GM12878 (cell line): ENCODE data around the gene GPR108. TPM values are rescaled to one million over a fixed set of nuclear protein-coding genes. Genes with fewer than 3 reads are reported as not detected.

Experiments used
- ATAC-seq: fragments of 200-7000 bp; cut with Tn5 transposase; 3 replicates; pipeline ENCODE4 v1.9.1; 2020; ENCODE audit warnings: mild to moderate bottlenecking, moderate library complexity
- BruUV-seq: library from RNA; stranded (reverse); fragments of 400-500 nt; replicated peaks from 2 replicates; lab custom pipeline; 2021; lab: Mats Ljungman, UMichigan
- CTCF ChIA-PET: fragments of 300-600 bp; sonication (Branson Sonifier 250); formaldehyde crosslinking; extraction: SDS; loops from one replicate; lab custom pipeline; 2021; ENCODE audit warnings: inconsistent platforms; lab: Yijun Ruan, JAX
- POLR2A ChIA-PET: fragments of 350-600 bp; formaldehyde crosslinking; extraction: SDS; loops from one replicate; lab custom pipeline; 2021; ENCODE audit warnings: inconsistent platforms; lab: Charles Lee
- RAD21 ChIA-PET: fragments of 300-600 bp; sonication (Branson Sonifier 250); formaldehyde crosslinking; loops from one replicate; lab custom pipeline; 2023; ENCODE audit warnings: antibody characterized with exemption; ENCODE audit not compliant: unreplicated experiment; lab: Charles Lee
- SMC1A ChIA-PET: fragments of 300-600 bp; sonication (Branson Sonifier 250); formaldehyde crosslinking; loops from one replicate; lab custom pipeline; 2023; ENCODE audit not compliant: unreplicated experiment, uncharacterized antibody; lab: Charles Lee
- DNase-seq: peaks from one replicate; pipeline ENCODE4 v3.0.0-alpha.2; 2011; ENCODE audit warnings: low read depth, low spot score
- FAIRE-seq: peaks from 3 replicates; lab custom pipeline; 2011; peaks lifted over from hg19 to GRCh38; lab: Jason Lieb, UNC
- H2AFZ ChIP-seq: 2 replicates; pipeline ENCODE4 v1.6.0; 2011; ENCODE audit warnings: low read depth, low read length, control low read depth; ENCODE audit not compliant: control insufficient read depth
- H3K27ac ChIP-seq: 2 replicates; pipeline ENCODE4 v1.5.1; 2011; ENCODE audit warnings: control low read depth; ENCODE audit not compliant: control insufficient read depth, insufficient read depth
- H3K27me3 ChIP-seq, 2 experiments: replicated peaks in 1 of 2; 2 replicates each; pipeline versions ENCODE4 v1.6.0 to v1.6.1; 2011; ENCODE audit warnings: low read length in 1 of 2; ENCODE audit not compliant: control insufficient read depth in 2 of 2, insufficient read depth in 2 of 2
- H3K36me3 ChIP-seq, 2 experiments: 2 replicates each; pipeline ENCODE4 v1.5.1; 2011; ENCODE audit warnings: low read length in 1 of 2; ENCODE audit not compliant: control insufficient read depth in 2 of 2, insufficient read depth in 2 of 2
- H3K4me1 ChIP-seq: 2 replicates; pipeline ENCODE4 v1.6.1; 2011; ENCODE audit warnings: mild to moderate bottlenecking, low read length, moderate library complexity, mixed read lengths; ENCODE audit not compliant: control insufficient read depth, insufficient read depth
- H3K4me2 ChIP-seq: 2 replicates; pipeline ENCODE4 v1.6.0; 2011; ENCODE audit warnings: control low read depth; ENCODE audit not compliant: control insufficient read depth, insufficient read depth
- H3K4me3 ChIP-seq: fragments of 200-600 bp; sonication (generic); 2 replicates; pipeline ENCODE4 v1.5.1; 2016
- H3K79me2 ChIP-seq: 2 replicates; pipeline ENCODE4 v1.6.0; 2011; ENCODE audit warnings: low read length; ENCODE audit not compliant: control insufficient read depth, insufficient read depth
- H3K9ac ChIP-seq: 2 replicates; pipeline ENCODE4 v1.8.0; 2011; ENCODE audit warnings: low read length, control low read depth, mixed read lengths; ENCODE audit not compliant: control insufficient read depth, insufficient read depth
- H3K9me3 ChIP-seq: replicated peaks from 3 replicates; pipeline ENCODE4 v1.5.1; 2011; ENCODE audit warnings: mild to moderate bottlenecking, low read length; ENCODE audit not compliant: control insufficient read depth, insufficient read depth
- H4K20me1 ChIP-seq: 2 replicates; pipeline ENCODE4 v1.6.0; 2011; ENCODE audit not compliant: control insufficient read depth, insufficient read depth
- ASH2L ChIP-seq: fragments of 300-600, 200-600 bp; sonication (generic); IDR thresholded peaks from 2 replicates; pipeline ENCODE4 v1.6.1; 2017; ENCODE audit warnings: low read depth, mild to moderate bottlenecking, borderline replicate concordance
- BHLHE40 ChIP-seq, 2 experiments: fragments of 450-650 bp in 1 of 2; IDR thresholded peaks; 2 replicates each; pipeline ENCODE4 v1.6.1; 2011 to 2017; ENCODE audit warnings: low read depth in 2 of 2, borderline replicate concordance in 1 of 2, improper control_type of control experiment in 1 of 2, low read length in 1 of 2, mild to moderate bottlenecking in 1 of 2
- BRCA1 ChIP-seq: IDR thresholded peaks from 2 replicates; pipeline ENCODE4 v1.6.1; 2011; ENCODE audit warnings: low read depth, low read length, improper control_type of control experiment
- EGR1 ChIP-seq, 2 experiments: IDR thresholded peaks; 1 replicate in 1 of 2; 2 replicates in 1 of 2; pipeline ENCODE4 v1.6.1; 2011 to 2012; ENCODE audit warnings: low read depth in 2 of 2, low read length in 2 of 2, borderline replicate concordance in 1 of 2, mild to moderate bottlenecking in 1 of 2, moderate library complexity in 1 of 2
- GATAD2B ChIP-seq: fragments of 450-650 bp; conservative IDR thresholded peaks from 2 replicates; pipeline ENCODE4 v1.6.1; 2017; ENCODE audit warnings: low read depth, mild to moderate bottlenecking, moderate library complexity
- IKZF2 ChIP-seq, 2 experiments: fragments of 450-650 bp; IDR thresholded peaks; 2 replicates each; pipeline ENCODE4 v1.6.1; 2017; ENCODE audit warnings: mild to moderate bottlenecking in 2 of 2, moderate library complexity in 2 of 2
- IRF4 ChIP-seq: IDR thresholded peaks from 2 replicates; pipeline ENCODE4 v1.6.1; 2011; ENCODE audit warnings: low read depth, low read length
- NFIC ChIP-seq: IDR thresholded peaks from 2 replicates; pipeline ENCODE4 v1.6.1; 2012; ENCODE audit warnings: low read depth, mild to moderate bottlenecking, inconsistent platforms, low read length, moderate library complexity
- NFXL1 ChIP-seq: fragments of 450-650 bp; IDR thresholded peaks from 2 replicates; pipeline ENCODE4 v1.6.1; 2017; ENCODE audit warnings: antibody characterized with exemption, mild to moderate bottlenecking, borderline replicate concordance
- POLR2AphosphoS2 ChIP-seq: IDR thresholded peaks from 2 replicates; pipeline ENCODE4 v1.6.1; 2011; ENCODE audit warnings: low read depth, mild to moderate bottlenecking, low read length, improper control_type of control experiment, moderate library complexity
- RELA ChIP-seq: fragments of 450-650 bp; IDR thresholded peaks from 2 replicates; pipeline ENCODE4 v1.8.0; 2014; ENCODE audit warnings: borderline replicate concordance; ENCODE audit not compliant: partially characterized antibody
- SPI1 ChIP-seq: IDR thresholded peaks from 2 replicates; pipeline ENCODE4 v1.6.1; 2011; ENCODE audit warnings: low read depth, mild to moderate bottlenecking, low read length, moderate library complexity, borderline replicate concordance; ENCODE audit not compliant: insufficient read depth
- SRF ChIP-seq, 2 experiments: IDR thresholded peaks; 2 replicates each; pipeline ENCODE4 v1.6.1; 2011; ENCODE audit warnings: low read depth in 2 of 2, low read length in 2 of 2, mild to moderate bottlenecking in 1 of 2, moderate library complexity in 1 of 2
- WGBS: methylation state at CpG from one replicate; pipeline ENCODE4 v1.1.6; 2016; ENCODE audit warnings: low lambda C conversion rate; ENCODE audit not compliant: insufficient replicate concordance, insufficient coverage; ENCODE audit errors: missing lambda C conversion rate; 5-methylcytosine and 5-hydroxymethylcytosine counted together
- in situ Hi-C: fragments of 300-500 bp; cut with MboI; formaldehyde crosslinking; loops from 9 replicates; pipeline ENCODE4 v1.14.3; 2018; ENCODE audit warnings: mixed read lengths
- intact Hi-C: fragments of 100-400 bp; cut with micrococcal nuclease; formaldehyde crosslinking; loops from one replicate; pipeline ENCODE4 v1.14.2; 2022; ENCODE audit not compliant: unreplicated experiment
- polyA plus RNA-seq, 11 experiments: library from polyadenylated mRNA; depleted of rRNA in 4 of 11; unstranded in 6 of 11; stranded (reverse) in 5 of 11; fragments of >200 nt; fragmentation: Nextera tagmentation in 4 of 11; fragmentation: Illumina TruSeq in 1 of 11; extraction: Ambion mirVana in 4 of 11; extraction: Trizol in 1 of 11; gene quantifications; 1 replicate in 1 of 11; 2 replicates in 10 of 11; pipeline versions ENCODE4 v1.2.1 to v1.2.3, GENCODE V29; 2011 to 2016; ENCODE audit warnings: inconsistent platforms in 2 of 11, missing spikeins in 2 of 11, low read depth in 1 of 11
- total RNA-seq, 4 experiments: library from RNA; depleted of rRNA in 3 of 4; stranded (reverse); fragments of >200 nt in 3 of 4; fragmentation: Illumina TruSeq in 1 of 4; extraction: Trizol in 1 of 4; gene quantifications; 2 replicates each; pipeline versions ENCODE4 v1.2.1 to v1.2.3, GENCODE V29; 2013 to 2021
- TF ChIP-seq, protein P1 (sequence below): fragments of 450-650 bp; IDR thresholded peaks from 2 replicates; pipeline ENCODE4 v1.6.1; 2014; ENCODE audit warnings: mild to moderate bottlenecking

The GPR108 gene
- total and polyA plus RNA-seq, 10 of the 15 experiments (the other 5 are each of a cell fraction or from before 2014, with no cell fraction given): 4.4 to 87.2 (median 57.1) TPM

DNA sequence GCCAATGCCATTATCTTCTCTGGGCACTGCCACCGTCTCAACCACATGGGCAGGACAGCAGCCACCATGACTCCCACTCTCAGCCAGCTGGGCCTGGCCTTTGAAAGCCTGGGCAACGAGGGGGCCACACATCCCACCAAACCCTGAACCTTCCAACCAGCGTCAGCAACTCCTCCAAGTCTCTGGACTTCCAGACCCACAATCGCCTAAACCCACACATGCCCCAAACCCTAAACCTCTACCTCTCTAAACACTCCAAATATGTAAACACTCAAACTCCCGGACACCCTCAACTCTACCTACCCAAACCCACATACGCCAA is 17.9 kb downstream of the GPR108 start:
- CTCF ChIA-PET: no interaction called here
- Histone ChIP-seq H3K79me2 (no peaks in the 10 kb centered on the region), H3K4me1 (peaks cover 32% of the 10 kb centered on the region), H2AFZ (no peak overlapping the region), H3K4me3 (no peak overlapping the region), H3K9ac (no peak overlapping the region), H3K27ac (no peak overlapping the region), H3K27me3 (no peaks in the 10 kb centered on the region)
- DNase-seq: no peak
- in situ Hi-C loops: no loop called here
- RAD21 ChIA-PET: no interaction called here
- BruUV-seq: no TSS peak
- TF ChIP-seq, protein P1, sequence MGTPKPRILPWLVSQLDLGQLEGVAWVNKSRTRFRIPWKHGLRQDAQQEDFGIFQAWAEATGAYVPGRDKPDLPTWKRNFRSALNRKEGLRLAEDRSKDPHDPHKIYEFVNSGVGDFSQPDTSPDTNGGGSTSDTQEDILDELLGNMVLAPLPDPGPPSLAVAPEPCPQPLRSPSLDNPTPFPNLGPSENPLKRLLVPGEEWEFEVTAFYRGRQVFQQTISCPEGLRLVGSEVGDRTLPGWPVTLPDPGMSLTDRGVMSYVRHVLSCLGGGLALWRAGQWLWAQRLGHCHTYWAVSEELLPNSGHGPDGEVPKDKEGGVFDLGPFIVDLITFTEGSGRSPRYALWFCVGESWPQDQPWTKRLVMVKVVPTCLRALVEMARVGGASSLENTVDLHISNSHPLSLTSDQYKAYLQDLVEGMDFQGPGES: no peak
- no peak for TF ChIP-seq BRCA1
- TF ChIP-seq IRF4: no peak
- no peak for TF ChIP-seq NFIC
- TF ChIP-seq NFXL1: no peak
- TF ChIP-seq POLR2AphosphoS2: no peak
- TF ChIP-seq RELA: no peak
- no peak for TF ChIP-seq EGR1 (IDR thresholded peaks at IDR 0.05; ENCODE audit: borderline replicate concordance in 1 of 2, low read depth in 2 of 2, low read length in 2 of 2)
- no peak for TF ChIP-seq IKZF2 (IDR thresholded peaks at IDR 0.05)
- TF ChIP-seq SRF (IDR thresholded peaks at IDR 0.05; ENCODE audit: low read depth in 2 of 2, low read length in 2 of 2): no peak
- no peak for TF ChIP-seq SPI1
- no peak for TF ChIP-seq ASH2L
- no peak for TF ChIP-seq GATAD2B
- no peak for TF ChIP-seq BHLHE40 (IDR thresholded peaks at IDR 0.05; ENCODE audit: borderline replicate concordance in 1 of 2, low read depth in 2 of 2, low read length in 1 of 2)
- TF ChIP-seq, all 136 proteins: peak for 0
- intact Hi-C loops: no loop called here
- WGBS: 59% methylated on average over 6 of the region's 6 CpGs
- ChIA-PET SMC1A (no interaction called here), POLR2A (no interaction called here)
- FAIRE-seq (no peak), ATAC-seq (no peak)
- Histone ChIP-seq H4K20me1 (no peaks in the 10 kb centered on the region), H3K36me3 (no peaks in the 10 kb centered on the region), H3K4me2 (no peak overlapping the region), H3K9me3 (no peaks in the 10 kb centered on the region)
